H1 (cell line): ENCODE results near the gene SERGEF. TPM values are rescaled to one million over a fixed set of nuclear protein-coding genes. Genes with fewer than 3 reads are reported as not detected.

Experiments used
- CTCF ChIA-PET: fragments of 300-600 bp; sonication (Branson Sonifier 250); formaldehyde crosslinking; loops from one replicate; lab custom pipeline; 2021; ENCODE audit not compliant: partially characterized antibody; lab: Charles Lee
- POLR2A ChIA-PET: fragments of 300-600 bp; sonication (Branson Sonifier 250); formaldehyde crosslinking; loops from one replicate; lab custom pipeline; 2021; ENCODE audit warnings: inconsistent platforms; ENCODE audit not compliant: partially characterized antibody; lab: Charles Lee
- DNase-seq, 2 experiments: peaks; one replicate each; pipeline versions ENCODE4 v3.0.0 to v3.0.0-alpha.2; 2010 to 2022; ENCODE audit warnings: low spot score in 2 of 2, low read depth in 1 of 2, mixed read lengths in 1 of 2
- FAIRE-seq: peaks from 2 replicates; lab custom pipeline; 2011; peaks lifted over from hg19 to GRCh38; lab: Jason Lieb, UNC
- H2AFZ ChIP-seq: 2 replicates; pipeline ENCODE4 v1.8.1; 2012; ENCODE audit warnings: low read length, inconsistent platforms
- H2AK5ac ChIP-seq: 2 replicates; pipeline ENCODE4 v1.6.1; 2013; ENCODE audit warnings: low read depth, low read length
- H2BK120ac ChIP-seq: replicated peaks from 2 replicates; pipeline ENCODE3; 2013; ENCODE audit warnings: low read depth, low read length, inconsistent platforms
- H2BK12ac ChIP-seq: 2 replicates; pipeline ENCODE4 v1.6.1; 2013; ENCODE audit warnings: low read depth, low read length
- H2BK15ac ChIP-seq: 2 replicates; pipeline ENCODE4 v1.6.1; 2013; ENCODE audit warnings: low read length
- H2BK20ac ChIP-seq: 2 replicates; pipeline ENCODE4 v1.6.1; 2013; ENCODE audit warnings: low read length
- H2BK5ac ChIP-seq: 2 replicates; pipeline ENCODE4 v1.6.1; 2013; ENCODE audit warnings: low read depth, low read length
- H3K14ac ChIP-seq: 2 replicates; pipeline ENCODE4 v1.6.1; 2013; ENCODE audit warnings: inconsistent platforms; ENCODE audit not compliant: insufficient read length
- H3K18ac ChIP-seq: 2 replicates; pipeline ENCODE4 v1.6.1; 2013; ENCODE audit warnings: low read length; ENCODE audit errors: extremely low read depth
- H3K23ac ChIP-seq: 2 replicates; pipeline ENCODE4 v1.6.1; 2013; ENCODE audit warnings: inconsistent platforms; ENCODE audit not compliant: insufficient read length
- H3K23me2 ChIP-seq: 2 replicates; pipeline ENCODE4 v1.6.1; 2013; ENCODE audit warnings: low read depth, low read length
- H3K27ac ChIP-seq: 2 replicates; pipeline ENCODE4 v1.6.1; 2011; ENCODE audit warnings: low read depth, low read length, inconsistent platforms
- H3K27me3 ChIP-seq, 4 experiments: replicated peaks in 1 of 4; 1 replicate in 1 of 4; 2 replicates in 3 of 4; pipeline versions ENCODE4 v1.6.1 to v1.8.1; 2011 to 2013; ENCODE audit warnings: low read length in 3 of 4, mild to moderate bottlenecking in 3 of 4, inconsistent platforms in 2 of 4, mixed read lengths in 2 of 4, moderate library complexity in 1 of 4; ENCODE audit not compliant: control insufficient read depth in 3 of 4, insufficient read depth in 3 of 4; ENCODE audit errors: extremely low read depth in 1 of 4
- H3K36me3 ChIP-seq, 4 experiments: 2 replicates each; pipeline versions ENCODE4 v1.6.1 to v1.8.1; 2011 to 2013; ENCODE audit warnings: mild to moderate bottlenecking in 4 of 4, low read length in 3 of 4, moderate library complexity in 2 of 4, control low read depth in 1 of 4, inconsistent platforms in 1 of 4; ENCODE audit not compliant: insufficient read depth in 4 of 4, control insufficient read depth in 2 of 4
- H3K4ac ChIP-seq: replicated peaks from 2 replicates; pipeline ENCODE3; 2013; ENCODE audit warnings: low read length, low read depth, mixed read lengths, inconsistent platforms; ENCODE audit not compliant: insufficient read length
- H3K4me1 ChIP-seq, 4 experiments: replicated peaks in 1 of 4; 1 replicate in 1 of 4; 2 replicates in 3 of 4; pipeline versions ENCODE4 v1.6.1 to v1.8.1; 2011 to 2013; ENCODE audit warnings: low read length in 3 of 4, inconsistent platforms in 2 of 4, mixed read lengths in 1 of 4; ENCODE audit not compliant: insufficient read depth in 4 of 4, control insufficient read depth in 3 of 4
- H3K4me2 ChIP-seq, 2 experiments: 2 replicates each; pipeline versions ENCODE4 v1.6.1 to v1.8.1; 2011 to 2013; ENCODE audit warnings: low read depth in 2 of 2, low read length in 2 of 2, control low read depth in 1 of 2, inconsistent platforms in 1 of 2, mild to moderate bottlenecking in 1 of 2; ENCODE audit not compliant: insufficient read depth in 1 of 2
- H3K4me3 ChIP-seq, 4 experiments: fragments of 200-600, 300-600 bp in 1 of 4; sonication (generic), shearing (Covaris generic), sonication (Bioruptor Twin) in 1 of 4; 2 replicates each; pipeline versions ENCODE4 v1.5.1 to v1.8.1; 2011 to 2016; ENCODE audit warnings: low read length in 4 of 4, low read depth in 3 of 4, control low read depth in 2 of 4, inconsistent platforms in 2 of 4, mild to moderate bottlenecking in 2 of 4, mixed read lengths in 1 of 4, moderate library complexity in 1 of 4; ENCODE audit not compliant: insufficient read depth in 2 of 4; ENCODE audit errors: extremely low read depth in 1 of 4
- H3K56ac ChIP-seq: replicated peaks from 2 replicates; pipeline ENCODE3; 2013; ENCODE audit warnings: low read depth, mild to moderate bottlenecking, mixed read lengths, low read length, inconsistent platforms; ENCODE audit not compliant: insufficient read length
- H3K79me1 ChIP-seq: 2 replicates; pipeline ENCODE4 v1.6.1; 2013; ENCODE audit warnings: low read depth, low read length, control low read depth
- H3K79me2 ChIP-seq, 2 experiments: 2 replicates each; pipeline versions ENCODE4 v1.6.1 to v1.8.1; 2012 to 2013; ENCODE audit warnings: low read length in 2 of 2, mild to moderate bottlenecking in 2 of 2, inconsistent platforms in 1 of 2; ENCODE audit not compliant: insufficient read depth in 2 of 2, control insufficient read depth in 1 of 2
- H3K9ac ChIP-seq, 4 experiments: replicated peaks in 1 of 4; 1 replicate in 1 of 4; 2 replicates in 3 of 4; pipeline versions ENCODE4 v1.6.1 to v1.8.1; 2011 to 2013; ENCODE audit warnings: low read depth in 3 of 4, low read length in 3 of 4, control low read depth in 2 of 4, mild to moderate bottlenecking in 2 of 4, moderate library complexity in 2 of 4, inconsistent platforms in 1 of 4; ENCODE audit errors: extremely low read depth in 1 of 4
- H3K9me3 ChIP-seq, 2 experiments: 2 replicates each; pipeline versions ENCODE4 v1.6.1 to v1.8.1; 2012 to 2013; ENCODE audit warnings: mild to moderate bottlenecking in 2 of 2, moderate library complexity in 2 of 2, control low read depth in 1 of 2, inconsistent platforms in 1 of 2, low read depth in 1 of 2, low read length in 1 of 2, mixed read lengths in 1 of 2; ENCODE audit not compliant: insufficient read depth in 2 of 2
- H4K20me1 ChIP-seq, 2 experiments: replicated peaks in 1 of 2; 2 replicates each; pipeline versions ENCODE3 to v1.8.1; 2011 to 2013; ENCODE audit warnings: inconsistent platforms in 2 of 2, low read length in 2 of 2, mild to moderate bottlenecking in 1 of 2; ENCODE audit not compliant: insufficient read depth in 2 of 2, control insufficient read depth in 1 of 2
- H4K5ac ChIP-seq: 2 replicates; pipeline ENCODE4 v1.6.1; 2013; ENCODE audit warnings: low read length, low read depth, mixed read lengths, inconsistent platforms; ENCODE audit not compliant: insufficient read length
- H4K8ac ChIP-seq: 2 replicates; pipeline ENCODE4 v1.8.0; 2013; ENCODE audit warnings: mild to moderate bottlenecking, moderate library complexity, low read length, inconsistent platforms; ENCODE audit not compliant: insufficient read depth; ENCODE audit errors: extremely low read depth
- H4K91ac ChIP-seq: replicated peaks from 2 replicates; pipeline ENCODE3; 2013; ENCODE audit warnings: low read length, mixed read lengths, inconsistent platforms; ENCODE audit not compliant: insufficient read length
- CEBPB ChIP-seq: IDR thresholded peaks from 2 replicates; pipeline ENCODE4 v1.6.1; 2012; ENCODE audit warnings: low read depth, low read length
- CHD1 ChIP-seq: IDR thresholded peaks from 2 replicates; pipeline ENCODE4 v1.6.1; 2012; ENCODE audit warnings: low read depth, low read length, improper control_type of control experiment
- EZH2 ChIP-seq: fragments of 200-600 bp; sonication (generic); IDR thresholded peaks from 2 replicates; pipeline ENCODE4 v1.7.1; 2012; ENCODE audit warnings: low read depth, mild to moderate bottlenecking, moderate library complexity, low read length, inconsistent platforms; ENCODE audit not compliant: severe bottlenecking
- GTF2F1 ChIP-seq: IDR thresholded peaks from 2 replicates; pipeline ENCODE4 v1.6.1; 2012; ENCODE audit warnings: low read depth, low read length, improper control_type of control experiment, borderline replicate concordance
- HDAC6 ChIP-seq: IDR thresholded peaks from one replicate; pipeline ENCODE4 v1.7.1; 2012; ENCODE audit warnings: low read depth, mild to moderate bottlenecking, inconsistent platforms, low read length, moderate library complexity
- PHF8 ChIP-seq: fragments of 200-600 bp; sonication (generic); conservative IDR thresholded peaks from 2 replicates; pipeline ENCODE4 v1.7.1; 2012; ENCODE audit warnings: low read depth, mild to moderate bottlenecking, inconsistent platforms, low read length, moderate library complexity
- RAD21 ChIP-seq, 2 experiments: IDR thresholded peaks in 1 of 2; conservative IDR thresholded peaks in 1 of 2; 2 replicates each; pipeline ENCODE4 v1.6.1; 2011; ENCODE audit warnings: low read depth in 2 of 2, low read length in 2 of 2, improper control_type of control experiment in 1 of 2, inconsistent platforms in 1 of 2, mild to moderate bottlenecking in 1 of 2, moderate library complexity in 1 of 2
- SIN3A ChIP-seq, 2 experiments: IDR thresholded peaks in 1 of 2; conservative IDR thresholded peaks in 1 of 2; 2 replicates each; pipeline ENCODE4 v1.6.1; 2011 to 2012; ENCODE audit warnings: low read length in 2 of 2, improper control_type of control experiment in 1 of 2, low read depth in 1 of 2, mild to moderate bottlenecking in 1 of 2
- SIRT6 ChIP-seq: IDR thresholded peaks from one replicate; pipeline ENCODE4 v1.7.1; 2012; ENCODE audit warnings: low read length, inconsistent platforms
- SRF ChIP-seq: IDR thresholded peaks from 2 replicates; pipeline ENCODE4 v1.6.1; 2011; ENCODE audit warnings: mild to moderate bottlenecking, low read depth, low read length, moderate library complexity
- TAF7 ChIP-seq: optimal IDR thresholded peaks from 2 replicates; pipeline ENCODE3; 2011; ENCODE audit warnings: low read depth, mild to moderate bottlenecking, inconsistent platforms, low read length, moderate library complexity, borderline replicate concordance
- TBP ChIP-seq: IDR thresholded peaks from 2 replicates; pipeline ENCODE4 v1.6.1; 2011; ENCODE audit warnings: low read depth, low read length, improper control_type of control experiment
- YY1 ChIP-seq: IDR thresholded peaks from 2 replicates; pipeline ENCODE4 v1.6.1; 2011; ENCODE audit warnings: low read depth, mild to moderate bottlenecking, low read length
- WGBS, 2 experiments: shearing (Covaris generic) in 1 of 2; methylation state at CpG; one replicate each; pipeline versions ENCODE4 v1.1.6 to v1.1.7; 2013 to 2015; ENCODE audit warnings: low lambda C conversion rate in 2 of 2, mixed read lengths in 2 of 2, inconsistent platforms in 1 of 2, low coverage in 1 of 2, missing lambda C conversion rate in 1 of 2; ENCODE audit not compliant: insufficient replicate concordance in 2 of 2, insufficient coverage in 1 of 2, insufficient read length in 1 of 2; ENCODE audit errors: extremely low coverage in 1 of 2, missing lambda C conversion rate in 1 of 2; 5-methylcytosine and 5-hydroxymethylcytosine counted together
- polyA plus RNA-seq, 7 experiments: library from polyadenylated mRNA; depleted of rRNA in 3 of 7; stranded (reverse) in 5 of 7; unstranded in 2 of 7; fragments of >200 nt in 5 of 7; fragments of 200-250 nt in 2 of 7; gene quantifications; 1 replicate in 5 of 7; 2 replicates in 1 of 7; 4 replicates in 1 of 7; pipeline versions ENCODE4 v1.2.1 to v1.2.3, GENCODE V29; 2011 to 2013; ENCODE audit warnings: missing spikeins in 2 of 7, mixed read lengths in 2 of 7
- total RNA-seq: library from RNA; stranded (reverse); fragmentation: NEBNext Ultra II Directional; extraction: Animal tissue kit (Norgen Biotek cat#: 25700); gene quantifications from 2 replicates; pipeline ENCODE4 v1.2.1, GENCODE V29; 2021

Gene SERGEF
- total and polyA plus RNA-seq, 2 of the 8 experiments (the other 6 are each of a cell fraction or from before 2014, with no cell fraction given) = 16.6 to 28.8 TPM

- no peak overlapping the region for H3K56ac ChIP-seq
- FAIRE-seq = no peak
- no peak overlapping the region for H2BK15ac ChIP-seq
- 85% methylated on average over 7 of the region's 7 CpGs; no CpG with 5 or more reads in 1 of the 2 experiments for WGBS, 2 experiments
- no peak overlapping the region for H3K4me2 ChIP-seq
- no peak overlapping the region for H4K5ac ChIP-seq
- H2BK12ac ChIP-seq = no peak overlapping the region
- CTCF ChIA-PET = interaction anchor here (0.6 to 16.5 kb wide), 13 partner anchors 7 to 1023 kb away, joined by 3 to 290 read pairs (median 5); partner anchors contain the start of genes KCNC1 and MYOD1
- H3K79me1 ChIP-seq = no peaks in the 10 kb centered on the region
- no peak overlapping the region for H2BK120ac ChIP-seq
- no peak overlapping the region for H3K27ac ChIP-seq
- H3K79me2 ChIP-seq = no peaks in the 10 kb centered on the region
- H3K27me3 ChIP-seq = peaks cover 16 to 35% (median 32%) of the 10 kb centered on the region in 4 experiments
- no peak overlapping the region for H3K23ac ChIP-seq
- DNase-seq = no peak
- H3K23me2 ChIP-seq = peaks cover 6% of the 10 kb centered on the region; the same call in 1 of the 2 replicates
- H4K20me1 ChIP-seq = peaks cover 6 to 11% of the 10 kb centered on the region in 2 experiments
- H4K8ac ChIP-seq = no peak overlapping the region
- no peak overlapping the region for H2BK5ac ChIP-seq
- H3K9me3 ChIP-seq = peaks cover 0 to 9% of the 10 kb centered on the region in 2 experiments; a peak in 2 of 4 replicates
- H3K4me1 ChIP-seq = peaks cover 3 to 26% (median 13%) of the 10 kb centered on the region in 4 experiments
- no peak overlapping the region for H2AFZ ChIP-seq
- no peak overlapping the region for H3K9ac ChIP-seq
- no peak overlapping the region for H3K14ac ChIP-seq
- H4K91ac ChIP-seq = no peak overlapping the region
- POLR2A ChIA-PET = no interaction called here
- H2AK5ac ChIP-seq = 0 out of 2 replicates have a peak overlapping the region, but pooled peaks have one; percentile 39
- H3K4me3 ChIP-seq = no peak overlapping the region
- no peak overlapping the region for H2BK20ac ChIP-seq
- peaks cover 0 to 10% (median 0%) of the 10 kb centered on the region in 4 experiments; a peak in 1 of 8 replicates for H3K36me3 ChIP-seq
- H3K18ac ChIP-seq = no peak overlapping the region; the same call in 1 of the 2 replicates
- TF ChIP-seq SRF (no peak), CEBPB (no peak), TAF7 (no peak), RAD21 (IDR thresholded peaks at IDR 0.05 in 1 of 2, conservative IDR thresholded peaks at IDR 0.05 in 1 of 2; ENCODE audit: low read depth in 2 of 2, low read length in 2 of 2) (no peak), YY1 (no peak), PHF8 (no peak), SIRT6 (no peak), TBP (no peak), EZH2 (no peak), CHD1 (no peak), HDAC6 (no peak), SIN3A (conservative IDR thresholded peaks at IDR 0.05 in 1 of 2, IDR thresholded peaks at IDR 0.05 in 1 of 2; ENCODE audit: low read depth in 1 of 2, low read length in 2 of 2) (no peak), GTF2F1 (no peak)
- H3K4ac ChIP-seq = no peak overlapping the region
These were observed 272.1 kb downstream of the SERGEF start for GRCh38 chr11:17740649-17741235.
